GM18870 (cell line): ENCODE results near the gene CDC6.
"Not testable (repeated sequence)": the region's sequence is repeated elsewhere in the genome, so short reads cannot be mapped to it uniquely, and the experiment has no call there.

Experiments used
- ATAC-seq: cut with Tn5 transposase; IDR thresholded peaks from one replicate; pipeline ENCODE4 v1.9.1; 2021; ENCODE audit warnings: moderate library complexity; ENCODE audit not compliant: unreplicated experiment

Gene CDC6

DNA sequence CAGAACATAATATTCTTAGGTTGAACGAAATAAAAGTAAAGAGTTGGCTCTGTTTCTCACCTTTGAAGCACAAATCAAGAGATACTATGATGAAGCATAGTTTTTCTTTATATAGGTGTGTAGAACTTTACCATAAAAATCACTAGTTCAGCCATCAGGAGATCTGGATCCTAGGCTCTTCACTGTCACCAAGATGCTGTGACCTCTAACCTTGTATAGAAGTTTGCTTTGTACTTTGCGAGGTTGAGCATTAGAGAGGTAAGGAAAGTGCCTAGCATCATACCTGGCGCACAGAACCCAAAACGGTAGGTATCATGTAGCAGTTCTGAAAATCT, 553 bp upstream of the CDC6 start:
- ATAC-seq = no peak

DNA sequence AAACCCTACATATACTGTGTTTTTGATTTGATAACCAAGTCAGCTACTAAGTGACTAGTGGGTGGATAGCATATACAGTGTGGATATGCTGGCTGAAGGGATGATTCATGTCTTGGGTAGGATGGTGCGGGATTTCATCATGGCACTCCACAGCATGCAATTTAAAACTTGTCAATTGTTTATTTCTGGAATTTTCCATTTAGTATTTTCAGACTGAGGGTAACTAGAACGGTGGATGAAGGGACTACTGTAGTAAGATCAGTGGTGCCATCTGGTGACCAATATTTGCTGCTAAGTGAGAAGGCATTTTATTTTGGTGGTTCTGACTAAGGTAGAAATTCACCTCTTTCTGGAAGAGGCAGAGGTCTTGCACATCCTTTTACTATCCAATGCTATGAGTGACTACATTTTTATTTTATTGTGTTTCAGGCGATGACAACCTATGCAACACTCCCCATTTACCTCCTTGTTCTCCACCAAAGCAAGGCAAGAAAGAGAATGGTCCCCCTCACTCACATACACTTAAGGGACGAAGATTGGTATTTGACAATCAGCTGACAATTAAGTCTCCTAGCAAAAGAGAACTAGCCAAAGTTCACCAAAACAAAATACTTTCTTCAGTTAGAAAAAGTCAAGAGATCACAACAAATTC, 3.1 kb downstream of the CDC6 start:
- ATAC-seq = no peak

GRCh38 chr17:40291281-40291664, 3.6 kb downstream of the CDC6 start:
- no peak for ATAC-seq

DNA sequence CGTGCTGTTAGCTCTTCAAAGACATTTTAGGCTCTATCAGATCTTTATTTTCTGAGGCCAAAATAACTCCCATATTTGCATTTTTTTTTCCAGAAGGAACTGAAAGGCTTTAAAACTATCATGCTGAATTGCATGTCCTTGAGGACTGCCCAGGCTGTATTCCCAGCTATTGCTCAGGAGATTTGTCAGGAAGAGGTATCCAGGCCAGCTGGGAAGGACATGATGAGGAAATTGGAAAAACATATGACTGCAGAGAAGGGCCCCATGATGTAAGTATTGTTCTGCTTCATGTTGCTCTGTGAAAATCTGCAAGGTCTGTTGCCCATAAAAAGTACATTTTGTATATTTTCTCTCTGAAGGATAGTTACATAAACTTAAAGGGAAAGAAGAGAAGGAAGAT, 5.7 kb downstream of the CDC6 start:
- no peak for ATAC-seq

DNA sequence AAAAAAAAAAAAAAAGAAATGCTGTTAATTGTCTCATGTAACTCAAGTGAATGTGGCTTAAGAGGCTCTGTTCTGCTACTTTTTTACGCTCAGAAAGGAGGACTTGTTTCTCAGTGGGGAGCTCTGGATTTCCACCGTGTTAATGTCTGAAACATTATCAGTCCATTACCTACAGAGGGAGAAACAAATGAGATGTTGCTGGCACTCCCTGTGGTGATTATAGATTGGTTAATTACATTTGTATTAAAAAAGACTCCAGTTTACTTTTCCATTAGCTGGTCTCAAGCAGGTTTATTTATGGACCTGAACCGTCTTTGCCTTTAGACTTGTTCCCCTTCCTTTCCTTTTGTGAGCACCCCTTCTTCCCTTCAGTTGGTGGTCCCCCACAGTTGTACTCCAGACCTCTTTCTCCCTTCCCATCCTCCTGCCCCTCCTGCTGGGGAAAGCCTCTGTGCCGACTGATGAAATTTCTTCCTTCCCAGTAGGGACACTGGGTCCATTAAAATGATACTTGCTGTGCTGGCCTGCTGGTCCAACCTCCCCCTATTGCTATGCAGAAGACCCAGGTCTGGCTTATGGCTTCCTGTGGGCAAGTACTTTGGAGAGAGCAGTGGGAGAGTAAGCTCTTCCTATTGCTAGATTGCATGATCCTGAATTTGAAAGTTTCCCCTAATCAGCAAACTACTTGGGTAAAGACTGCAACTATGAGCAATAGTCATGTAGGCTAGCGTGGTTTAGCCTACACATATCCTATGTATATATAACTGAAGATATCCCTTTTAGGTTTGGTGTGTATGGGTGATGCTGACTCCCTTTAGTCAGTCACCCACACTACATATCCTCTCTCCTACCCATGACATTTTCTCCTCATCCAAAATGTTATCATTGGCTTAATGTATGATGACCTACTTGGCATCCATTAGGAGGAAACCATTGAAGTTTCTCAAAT, 8.1 kb downstream of the CDC6 start:
- no peak for ATAC-seq

DNA sequence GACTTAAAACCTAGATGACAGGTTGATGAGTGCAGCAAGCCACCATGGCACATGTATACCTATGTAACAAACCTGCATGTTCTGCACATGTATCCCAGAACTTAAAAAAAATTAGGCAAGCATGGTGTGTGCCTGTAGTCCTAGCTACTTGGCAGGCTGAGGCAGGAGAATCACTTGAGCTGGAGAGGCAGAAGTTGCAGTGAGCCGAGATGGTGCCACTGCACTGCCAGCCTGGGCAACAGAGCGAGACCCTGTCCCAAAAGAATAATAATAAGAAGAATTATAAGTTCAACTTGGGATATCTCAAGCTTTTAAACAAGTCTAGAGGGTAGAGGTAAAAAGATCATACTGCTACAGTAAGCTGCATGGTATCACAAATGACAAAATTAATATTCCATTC, 9.8 kb downstream of the CDC6 start:
- ATAC-seq = no peak

DNA sequence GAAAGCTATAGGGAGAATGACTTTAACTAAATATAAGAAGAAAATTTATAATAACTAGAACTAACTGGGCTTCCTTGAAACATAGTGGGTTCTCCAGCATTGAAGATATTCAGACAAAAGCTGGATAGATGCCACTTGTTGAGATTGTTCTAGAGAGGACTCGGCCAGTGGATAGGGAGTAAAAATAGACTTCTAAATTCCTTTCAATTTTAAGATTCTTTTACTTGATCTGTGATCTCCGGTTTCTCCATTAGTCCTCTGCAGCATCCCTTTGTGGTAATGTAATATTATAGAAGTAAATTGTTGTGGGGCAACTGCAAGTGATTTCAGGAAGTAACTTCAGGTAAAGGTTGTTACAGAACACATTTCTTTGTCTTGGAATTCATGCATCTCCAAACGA, 11.0 kb downstream of the CDC6 start:
- ATAC-seq = no peak

GRCh38 chr17:40299159-40299757, 11.6 kb downstream of the CDC6 start:
- ATAC-seq = not testable (repeated sequence)

DNA sequence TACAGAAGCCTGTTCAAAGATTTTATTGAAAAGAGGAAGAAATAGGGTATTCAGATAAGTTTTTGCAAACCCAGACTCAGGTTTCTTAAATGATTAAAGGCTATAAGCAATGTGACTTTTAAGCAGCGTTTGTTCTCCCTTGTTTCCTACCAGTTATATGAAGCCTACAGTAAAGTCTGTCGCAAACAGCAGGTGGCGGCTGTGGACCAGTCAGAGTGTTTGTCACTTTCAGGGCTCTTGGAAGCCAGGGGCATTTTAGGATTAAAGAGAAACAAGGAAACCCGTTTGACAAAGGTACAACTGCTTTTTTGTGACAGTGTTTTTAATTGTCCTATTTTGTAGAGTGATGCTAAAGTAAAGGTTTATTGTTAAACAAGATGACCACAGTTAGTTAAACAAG, 13.6 kb downstream of the CDC6 start:
- ATAC-seq = no peak

DNA sequence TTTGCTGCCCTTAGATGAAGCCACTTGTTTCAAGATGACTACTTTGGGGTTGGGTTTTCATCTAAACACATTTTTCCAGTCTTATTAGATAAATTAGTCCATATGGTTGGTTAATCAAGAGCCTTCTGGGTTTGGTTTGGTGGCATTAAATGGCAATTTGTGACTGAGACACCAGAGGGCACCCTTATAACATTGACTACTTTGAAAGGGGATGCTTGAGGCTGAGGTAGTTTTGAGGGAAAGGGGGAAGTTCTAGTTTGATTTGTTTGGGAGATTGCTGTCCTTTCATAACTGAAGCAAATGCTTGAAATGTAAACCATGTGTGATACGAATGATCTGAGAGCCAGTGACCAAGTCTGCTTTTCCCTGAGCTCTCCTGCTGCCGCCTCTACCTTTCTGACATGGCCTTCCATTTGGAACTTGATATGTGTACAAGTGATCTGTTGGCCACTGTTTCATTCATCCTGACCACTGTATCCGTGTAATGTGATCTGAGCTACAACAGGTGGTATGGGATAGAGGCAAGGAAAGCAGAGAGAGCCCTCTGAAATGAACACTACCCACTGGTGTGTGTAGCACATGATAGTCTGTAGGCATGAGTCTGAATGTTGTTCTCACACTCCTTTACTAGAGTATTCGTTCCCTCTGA, 15.5 kb downstream of the CDC6 start:
- ATAC-seq = no peak

- ATAC-seq = no peak
Measured at GRCh38 chr17:40303708-40304551, 16.3 kb downstream of the CDC6 start.

DNA sequence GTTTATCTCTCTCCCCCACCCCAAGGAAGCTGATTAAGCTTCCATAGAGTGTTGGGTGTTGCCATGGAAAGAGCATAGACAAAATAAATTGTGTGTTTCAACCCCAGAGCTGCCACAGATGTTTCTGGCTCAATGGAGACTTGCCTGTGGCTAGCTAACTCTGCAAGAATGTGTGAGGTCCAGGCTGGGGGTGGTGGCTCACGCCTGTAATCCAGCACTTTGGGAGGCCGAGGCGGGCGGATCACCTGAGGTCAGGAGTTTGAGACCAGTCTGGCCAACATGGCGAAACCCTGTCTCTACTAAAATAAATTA, 16.8 kb downstream of the CDC6 start:
- not testable (repeated sequence) for ATAC-seq

GRCh38 chr17:40304866-40305265, 17.2 kb downstream of the CDC6 start:
- not testable (repeated sequence) for ATAC-seq

- ATAC-seq = no peak
Measured at GRCh38 chr17:40306395-40306794, 18.7 kb downstream of the CDC6 start.

GRCh38 chr17:40307001-40307730, 19.5 kb downstream of the CDC6 start:
- no peak for ATAC-seq

GRCh38 chr17:40307740-40308239, 20.1 kb downstream of the CDC6 start:
- ATAC-seq = no peak

GRCh38 chr17:40309031-40309948, 21.6 kb downstream of the CDC6 start, which contains the start of gene RARA:
Gene RARA (plus strand): TSS chr17:40309180. CDS start chr17:40331219, 22,039 bp downstream.
- ATAC-seq = no peak

- ATAC-seq = no peak
Measured at GRCh38 chr17:40309949-40310510, 22.4 kb downstream of the CDC6 start.
